ENCODE data around the gene FREM1.

GRCh38 chr9:14923701-14924100 lies 13.5 kb upstream of the FREM1 start:
- no peak for TF ChIP-seq CTCF (IDR thresholded peaks at IDR 0.05; ENCODE audit: insufficient read depth, low read depth, low read length)
- TF ChIP-seq EZH2 (IDR thresholded peaks at IDR 0.05; ENCODE audit: insufficient read depth, low read length), result no peak
